Loucy (cell line): ENCODE data around the gene LTF.
A peak's percentile ranks its signal among the peaks of the same experiment; 100 is the strongest.

Source experiments
- H2AFZ ChIP-seq: fragments of 200-600 bp; sonication (generic); 2 replicates; pipeline ENCODE4 v1.6.0; 2016; ENCODE audit warnings: antibody characterized with exemption, mild to moderate bottlenecking, low read length, moderate library complexity
- H3F3A ChIP-seq: fragments of 200-600 bp; 2 replicates; pipeline ENCODE4 v1.6.0; 2016; ENCODE audit warnings: antibody characterized with exemption, low read depth, mild to moderate bottlenecking
- H3K27me3 ChIP-seq: fragments of 200-600 bp; sonication (generic); 2 replicates; pipeline ENCODE4 v1.6.1; 2014; ENCODE audit warnings: low read length, mild to moderate bottlenecking; ENCODE audit not compliant: insufficient read depth, poor library complexity, severe bottlenecking
- H3K36me3 ChIP-seq: fragments of 200-600 bp; sonication (generic); 2 replicates; pipeline ENCODE4 v1.6.1; 2016; ENCODE audit warnings: low read length; ENCODE audit not compliant: insufficient read depth
- H3K4me1 ChIP-seq: fragments of 200-600 bp; sonication (generic); 2 replicates; pipeline ENCODE4 v1.5.1; 2014; ENCODE audit warnings: low read length, mild to moderate bottlenecking; ENCODE audit not compliant: insufficient read depth, poor library complexity, severe bottlenecking
- H3K4me2 ChIP-seq: fragments of 200-600 bp; sonication (generic); 2 replicates; pipeline ENCODE4 v1.6.0; 2014; ENCODE audit warnings: antibody characterized with exemption, low read length, low read depth, mild to moderate bottlenecking; ENCODE audit not compliant: poor library complexity, severe bottlenecking
- H3K4me3 ChIP-seq: fragments of 200-600 bp; sonication (generic); 2 replicates; pipeline ENCODE4 v1.5.1; 2014; ENCODE audit warnings: low read length, mild to moderate bottlenecking, mixed read lengths; ENCODE audit not compliant: poor library complexity, severe bottlenecking
- H3K79me2 ChIP-seq: fragments of 200-600 bp; sonication (generic); 2 replicates; pipeline ENCODE4 v1.6.1; 2014; ENCODE audit warnings: low read length; ENCODE audit not compliant: insufficient read depth
- H3K9ac ChIP-seq: fragments of 200-600 bp; sonication (generic); 2 replicates; pipeline ENCODE4 v1.6.0; 2014; ENCODE audit warnings: mild to moderate bottlenecking, low read depth, low read length, moderate library complexity; ENCODE audit not compliant: poor library complexity, severe bottlenecking
- H3K9me2 ChIP-seq: fragments of 200-600 bp; sonication (generic); replicated peaks from 2 replicates; pipeline ENCODE4 v1.6.1; 2016; ENCODE audit warnings: low read depth, low read length, mixed read lengths
- H3K9me3 ChIP-seq: fragments of 200-600 bp; sonication (generic); 2 replicates; pipeline ENCODE4 v1.6.1; 2014; ENCODE audit warnings: mild to moderate bottlenecking, antibody characterized with exemption, low read length, low read depth; ENCODE audit not compliant: insufficient read depth
- H4K20me1 ChIP-seq: fragments of 200-600 bp; sonication (generic); 2 replicates; pipeline ENCODE4 v1.6.0; 2014; ENCODE audit warnings: antibody characterized with exemption, low read length, mild to moderate bottlenecking; ENCODE audit not compliant: insufficient read depth, poor library complexity, severe bottlenecking
- CTCF ChIP-seq: fragments of 200-600 bp; sonication (generic); conservative IDR thresholded peaks from 2 replicates; pipeline ENCODE4 v1.5.1; 2014; ENCODE audit warnings: mild to moderate bottlenecking, antibody characterized with exemption, low read length
- EZH2phosphoT487 ChIP-seq: fragments of 200-600 bp; IDR thresholded peaks from 2 replicates; pipeline ENCODE4 v1.6.1; 2018; ENCODE audit warnings: antibody characterized with exemption, mild to moderate bottlenecking, moderate library complexity, borderline replicate concordance

Gene LTF

GRCh38 chr3:46449755-46450552 is 14.8 kb downstream of the LTF start:
- TF ChIP-seq EZH2phosphoT487 (no peak), CTCF (peak; percentile 85)
- Histone ChIP-seq H3F3A (no peaks in the 10 kb centered on the region), H3K79me2 (no peaks in the 10 kb centered on the region), H3K4me3 (no peak overlapping the region), H3K27me3 (no peaks in the 10 kb centered on the region), H2AFZ (no peak overlapping the region), H3K9me2 (no peaks in the 10 kb centered on the region), H3K4me2 (no peak overlapping the region), H3K9ac (no peak overlapping the region), H4K20me1 (no peaks in the 10 kb centered on the region), H3K4me1 (peaks cover 10% of the 10 kb centered on the region), H3K9me3 (no peaks in the 10 kb centered on the region), H3K36me3 (no peaks in the 10 kb centered on the region)

GRCh38 chr3:46448721-46449120 is 16.0 kb downstream of the LTF start:
- Histone ChIP-seq H3K4me1 (peaks cover 4% of the 10 kb centered on the region), H3K4me3 (no peak overlapping the region), H2AFZ (no peak overlapping the region), H3K27me3 (no peaks in the 10 kb centered on the region), H4K20me1 (no peaks in the 10 kb centered on the region), H3F3A (no peaks in the 10 kb centered on the region), H3K4me2 (no peak overlapping the region), H3K36me3 (no peaks in the 10 kb centered on the region), H3K9me3 (no peaks in the 10 kb centered on the region), H3K9me2 (no peaks in the 10 kb centered on the region), H3K9ac (no peak overlapping the region), H3K79me2 (no peaks in the 10 kb centered on the region)
- TF ChIP-seq CTCF: no peak
- no peak for TF ChIP-seq EZH2phosphoT487

- no peak overlapping the region for H3K9ac ChIP-seq
- H3K9me3 ChIP-seq: no peaks in the 10 kb centered on the region
- no peaks in the 10 kb centered on the region for H4K20me1 ChIP-seq
- 0 out of 2 replicates have a peak overlapping the region, but pooled peaks have one; percentile 6 for H2AFZ ChIP-seq
- H3K4me3 ChIP-seq: no peak overlapping the region
- no peak overlapping the region for H3K4me2 ChIP-seq
- H3K9me2 ChIP-seq: no peaks in the 10 kb centered on the region
- peaks cover 5% of the 10 kb centered on the region for H3K4me1 ChIP-seq
- H3F3A ChIP-seq: no peaks in the 10 kb centered on the region
- H3K36me3 ChIP-seq: no peaks in the 10 kb centered on the region
- H3K79me2 ChIP-seq: no peaks in the 10 kb centered on the region
- no peaks in the 10 kb centered on the region for H3K27me3 ChIP-seq
- TF ChIP-seq EZH2phosphoT487: no peak
Measured at GRCh38 chr3:46447228-46447985, 17.3 kb downstream of the LTF start.
